Measurements from ENCODE around the gene OSGIN1.

OSGIN1 gene, protein sequence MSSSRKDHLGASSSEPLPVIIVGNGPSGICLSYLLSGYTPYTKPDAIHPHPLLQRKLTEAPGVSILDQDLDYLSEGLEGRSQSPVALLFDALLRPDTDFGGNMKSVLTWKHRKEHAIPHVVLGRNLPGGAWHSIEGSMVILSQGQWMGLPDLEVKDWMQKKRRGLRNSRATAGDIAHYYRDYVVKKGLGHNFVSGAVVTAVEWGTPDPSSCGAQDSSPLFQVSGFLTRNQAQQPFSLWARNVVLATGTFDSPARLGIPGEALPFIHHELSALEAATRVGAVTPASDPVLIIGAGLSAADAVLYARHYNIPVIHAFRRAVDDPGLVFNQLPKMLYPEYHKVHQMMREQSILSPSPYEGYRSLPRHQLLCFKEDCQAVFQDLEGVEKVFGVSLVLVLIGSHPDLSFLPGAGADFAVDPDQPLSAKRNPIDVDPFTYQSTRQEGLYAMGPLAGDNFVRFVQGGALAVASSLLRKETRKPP

DNA sequence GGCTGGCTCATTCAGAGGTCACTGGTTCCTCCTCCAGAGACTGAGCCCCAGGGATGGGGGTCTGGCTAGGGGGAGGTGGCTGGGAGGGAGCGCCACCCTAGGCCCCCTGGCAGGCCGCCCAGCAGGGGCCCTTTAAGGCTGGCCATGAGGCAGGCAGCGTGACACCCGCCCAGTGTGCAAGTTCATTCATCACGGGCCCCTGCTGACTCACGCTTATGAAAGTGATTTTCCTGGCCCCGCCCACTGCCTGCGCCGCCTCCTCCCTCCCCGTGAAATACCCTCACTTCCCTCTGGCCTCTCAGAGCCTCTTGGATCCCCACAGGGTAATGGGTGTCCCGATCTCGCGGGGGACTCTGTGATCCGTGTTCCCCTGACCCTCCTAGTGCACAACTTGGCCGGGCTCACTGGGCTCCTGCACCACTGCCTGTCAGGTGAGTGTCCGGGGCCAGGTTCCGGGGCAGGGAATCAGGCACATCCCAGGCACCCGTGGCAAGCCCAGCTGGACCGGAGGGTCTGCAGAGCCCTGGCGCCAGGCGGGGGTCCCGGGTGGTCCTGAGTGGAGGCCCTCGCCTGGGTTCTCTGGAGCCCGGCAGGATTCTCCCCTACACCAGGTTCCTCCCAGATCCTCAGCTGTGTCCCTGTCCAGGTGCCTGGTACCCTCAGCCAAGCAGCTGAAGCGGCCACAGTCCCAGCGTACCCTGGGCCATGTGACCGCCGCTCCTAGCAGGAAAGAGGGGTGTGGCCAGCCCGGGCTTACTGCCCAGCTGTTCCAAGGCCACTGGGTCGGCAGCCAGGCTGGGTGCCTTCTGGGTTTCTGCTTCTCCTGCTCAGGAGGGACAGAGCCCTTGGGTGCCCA, at the start of gene OSGIN1:
Gene OSGIN1 (plus strand): TSS at position 301 of the 856 bp plus-strand sequence. CDS start 4,432 bp downstream, outside the sequence.
- DNase-seq (ENCODE audit: extremely low spot score, insufficient read length, low read depth) (peak; percentile 71), FAIRE-seq (peak; percentile 5)

DNA sequence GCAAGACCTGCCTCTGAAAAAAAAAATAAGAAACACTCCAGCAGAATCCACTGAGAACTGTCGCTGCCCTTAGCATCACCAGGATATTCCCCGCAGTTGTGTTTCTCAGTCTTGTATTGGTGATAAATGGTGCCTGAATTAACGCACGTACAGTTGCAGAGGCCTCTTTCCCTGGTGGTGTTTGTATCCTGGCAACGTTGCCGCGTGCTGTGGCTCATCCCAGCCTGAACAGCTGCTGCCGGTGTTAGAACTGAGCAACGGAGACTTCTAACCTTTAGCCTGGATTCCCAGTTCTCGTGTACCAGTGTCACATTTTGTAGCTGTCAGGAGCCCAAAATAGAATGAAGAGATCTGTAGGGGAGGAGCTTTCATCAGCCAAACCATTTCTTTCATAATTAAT, 49.3 kb upstream of the OSGIN1 start:
- DNase-seq (ENCODE audit: extremely low spot score, insufficient read length, low read depth) (no peak), FAIRE-seq (no peak)

DNA sequence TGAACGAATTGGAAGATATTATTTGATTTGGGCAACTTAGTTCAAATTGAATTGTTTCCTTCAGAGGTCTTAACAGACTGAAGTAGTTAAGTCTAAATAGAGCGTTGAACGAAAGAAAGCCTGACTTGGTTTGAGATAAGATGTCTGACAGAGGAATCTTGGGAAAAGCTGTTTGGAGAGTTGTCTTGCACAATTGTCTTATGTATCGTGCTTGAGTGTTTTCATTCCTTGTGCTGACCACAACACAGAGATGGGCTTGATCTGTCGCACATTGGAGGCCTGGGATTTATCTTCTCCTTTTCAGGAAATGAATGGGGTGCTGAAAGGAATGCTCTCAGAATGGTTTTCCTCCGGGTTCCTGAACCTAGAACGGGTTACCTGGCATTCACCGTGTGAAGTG, 46.4 kb upstream of the OSGIN1 start:
- FAIRE-seq (no peak), DNase-seq (ENCODE audit: extremely low spot score, insufficient read length, low read depth) (no peak)

DNA sequence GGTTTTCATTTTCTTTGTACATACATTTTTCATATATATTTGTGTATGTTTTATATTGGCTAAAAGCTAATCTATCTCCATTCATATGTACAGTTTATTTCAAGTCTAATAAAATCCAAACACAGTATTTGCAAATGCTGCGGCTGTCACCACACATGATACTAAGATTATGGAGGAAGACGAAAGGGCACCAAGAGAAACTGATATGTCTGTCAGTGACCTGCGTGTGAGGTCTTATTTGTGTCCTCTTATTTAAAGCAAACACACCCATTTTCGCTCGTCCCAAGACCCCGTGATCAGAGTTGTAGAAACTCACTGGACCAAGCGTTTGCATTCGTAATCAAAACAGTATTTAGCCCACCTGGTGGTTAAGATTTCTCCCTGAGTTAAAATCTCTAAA, 45.9 kb upstream of the OSGIN1 start:
- no peak for FAIRE-seq
- no peak for DNase-seq (ENCODE audit: extremely low spot score, insufficient read length, low read depth)

DNA sequence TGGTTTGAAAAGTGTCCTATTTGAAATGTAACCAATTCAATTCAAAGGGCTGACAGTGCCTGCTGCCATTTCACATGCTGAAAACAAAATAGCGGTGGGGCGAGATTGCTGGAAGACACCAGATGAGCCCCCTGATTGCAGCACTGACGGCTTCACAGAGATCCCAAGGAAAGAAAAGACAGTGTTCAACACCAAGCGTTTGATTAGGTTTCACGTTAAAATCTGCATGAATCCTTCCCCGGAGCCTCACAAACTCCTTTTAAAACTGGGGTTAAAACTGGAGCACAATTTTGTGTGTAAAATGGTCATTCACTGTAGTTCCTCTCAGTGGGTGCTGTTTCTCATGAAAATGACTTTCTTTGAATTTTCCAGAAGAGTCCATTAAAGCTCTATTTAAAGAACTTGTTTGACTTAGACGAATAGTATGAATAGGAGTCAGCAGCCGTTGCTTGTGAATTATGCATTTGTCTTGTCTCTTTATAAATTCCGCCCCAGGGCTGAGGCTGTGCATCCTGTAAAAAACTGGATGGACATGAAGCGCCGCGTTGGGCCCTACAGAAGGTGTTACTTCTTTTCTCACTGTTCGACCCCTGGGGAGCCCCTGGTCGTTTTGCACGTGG, 45.3 kb upstream of the OSGIN1 start:
- FAIRE-seq (no peak), DNase-seq (ENCODE audit: extremely low spot score, insufficient read length, low read depth) (no peak)

DNA sequence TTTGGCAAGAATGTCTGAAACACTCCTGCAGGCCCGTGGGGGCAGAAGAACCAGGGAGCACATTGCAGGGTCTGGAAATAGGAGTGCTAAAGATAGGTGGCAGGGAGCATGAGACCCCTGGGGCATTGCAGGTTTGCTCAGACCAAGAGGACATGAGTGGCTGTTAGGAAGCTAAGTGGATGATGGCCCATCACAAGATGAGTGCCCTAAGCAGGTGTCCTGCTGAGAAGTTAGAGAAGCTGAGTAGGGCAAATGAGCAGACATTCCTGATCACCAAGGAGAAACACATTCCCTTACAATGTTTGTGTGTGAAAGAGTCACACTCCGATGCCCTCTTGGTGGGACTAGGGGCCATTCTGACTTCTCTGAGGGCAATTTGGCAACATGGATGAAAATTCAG, 44.2 kb upstream of the OSGIN1 start:
- FAIRE-seq, result no peak

DNA sequence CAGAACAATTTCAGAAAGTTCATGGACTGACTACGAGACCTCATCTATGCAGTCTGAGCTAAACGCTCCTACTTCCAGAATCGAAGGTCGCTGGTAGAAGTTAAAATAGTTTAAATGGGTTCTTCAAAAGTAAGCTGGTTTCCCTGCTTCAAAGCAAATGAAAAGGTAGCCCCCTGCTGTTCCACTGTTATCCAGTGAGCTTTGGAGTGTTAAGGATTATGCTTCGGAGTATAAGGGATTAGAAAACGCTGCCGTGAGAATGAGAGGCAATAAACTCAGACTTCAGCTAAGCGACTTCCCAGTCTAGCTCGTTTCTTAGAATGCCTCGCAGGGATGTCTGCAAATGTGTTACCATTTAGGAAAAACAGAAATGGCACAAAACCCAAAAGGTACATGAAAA, 41.8 kb upstream of the OSGIN1 start:
- no peak for FAIRE-seq
- no peak for DNase-seq (ENCODE audit: extremely low spot score, insufficient read length, low read depth)

More for the DNA sequence above, 44.2 kb upstream of the OSGIN1 start:
- no peak for DNase-seq (ENCODE audit: extremely low spot score, insufficient read length, low read depth)

DNA sequence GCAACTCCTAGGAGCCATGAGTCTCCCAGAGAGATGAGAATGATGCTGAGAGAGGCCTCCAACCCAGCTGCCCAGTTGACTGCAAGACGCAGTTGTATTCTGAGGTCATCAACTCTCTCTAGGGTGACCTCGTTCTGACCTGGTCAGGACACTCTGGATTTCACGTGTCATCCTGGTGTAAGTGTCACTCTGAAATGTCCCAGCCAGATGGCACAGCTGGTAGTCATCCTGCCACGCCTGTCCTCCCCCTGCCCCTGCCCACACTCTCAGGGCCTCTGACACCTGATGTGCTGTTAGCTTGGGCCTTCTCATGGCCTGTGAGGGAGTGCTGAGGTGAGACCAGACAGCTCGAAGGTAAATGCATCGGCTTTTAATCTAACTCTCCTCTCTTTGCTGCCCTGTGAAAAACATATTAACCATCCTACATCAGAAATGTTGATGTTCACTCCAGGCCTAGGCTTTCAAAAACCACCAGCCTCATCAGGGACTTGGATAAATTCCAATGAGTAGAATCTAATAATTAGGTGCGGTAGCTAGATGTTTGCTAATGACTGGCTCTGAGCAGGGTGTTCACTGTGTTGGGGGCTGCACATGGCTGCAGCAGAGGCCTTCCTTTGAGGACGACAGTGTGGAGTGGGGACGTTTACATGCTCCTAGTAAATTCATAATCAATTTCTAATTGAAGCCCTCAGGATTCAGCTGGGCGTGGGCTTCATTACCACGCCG, 40.4 kb upstream of the OSGIN1 start:
- no peak for FAIRE-seq
- DNase-seq (ENCODE audit: extremely low spot score, insufficient read length, low read depth), result no peak

DNA sequence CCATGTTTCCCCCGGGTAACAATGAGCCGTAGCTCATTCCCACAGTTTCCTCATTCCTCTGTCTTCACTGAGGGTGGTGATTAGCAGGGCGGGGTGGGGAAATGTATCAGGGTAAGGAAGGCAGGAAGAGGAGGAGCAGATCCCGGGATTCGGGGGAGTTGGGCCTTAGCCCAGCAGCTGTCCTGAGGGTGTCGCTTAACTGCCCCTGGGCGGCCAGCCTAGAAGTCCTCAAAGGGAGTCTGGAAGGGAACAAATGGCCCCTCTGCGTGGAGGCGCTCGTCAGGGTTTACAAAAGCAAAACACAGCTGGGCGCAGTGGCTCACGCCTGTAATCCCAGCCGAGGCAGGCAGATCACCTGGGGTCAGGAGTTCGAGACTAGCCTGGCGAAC, 39.8 kb upstream of the OSGIN1 start:
- FAIRE-seq, result no peak

DNA sequence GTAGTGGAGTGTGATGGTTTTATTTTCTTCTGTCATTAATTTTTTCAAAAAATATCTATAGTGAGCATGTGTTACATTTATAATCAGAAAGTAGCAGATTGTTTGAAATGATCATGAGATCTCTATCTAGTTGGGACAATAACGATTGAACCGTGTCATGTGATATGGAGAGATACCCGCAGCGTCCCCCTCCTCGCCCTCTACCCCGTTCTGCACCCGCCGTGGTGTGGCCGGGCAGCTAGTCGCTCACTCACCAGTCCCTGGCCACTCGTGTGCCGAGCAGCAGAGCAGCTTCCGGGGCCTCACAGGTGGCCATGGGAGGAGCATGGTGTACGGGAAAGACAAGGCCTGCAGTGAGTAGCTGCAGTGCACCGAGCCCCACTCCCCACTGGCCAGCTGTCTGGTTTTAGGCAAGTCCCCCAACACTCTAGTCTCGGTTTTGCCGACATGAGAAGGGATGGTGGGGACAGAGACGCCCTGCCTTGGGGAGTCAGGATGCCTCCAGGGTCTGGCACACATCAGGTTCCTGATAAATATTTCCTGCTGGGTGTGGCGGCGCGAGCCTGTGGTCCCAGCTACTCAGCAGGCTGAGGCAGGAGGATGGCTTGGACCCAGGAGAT, 38.8 kb upstream of the OSGIN1 start:
- no peak for DNase-seq (ENCODE audit: extremely low spot score, insufficient read length, low read depth)
- FAIRE-seq, result no peak

More for the DNA sequence above, 39.8 kb upstream of the OSGIN1 start:
- no peak for DNase-seq (ENCODE audit: extremely low spot score, insufficient read length, low read depth)

DNA sequence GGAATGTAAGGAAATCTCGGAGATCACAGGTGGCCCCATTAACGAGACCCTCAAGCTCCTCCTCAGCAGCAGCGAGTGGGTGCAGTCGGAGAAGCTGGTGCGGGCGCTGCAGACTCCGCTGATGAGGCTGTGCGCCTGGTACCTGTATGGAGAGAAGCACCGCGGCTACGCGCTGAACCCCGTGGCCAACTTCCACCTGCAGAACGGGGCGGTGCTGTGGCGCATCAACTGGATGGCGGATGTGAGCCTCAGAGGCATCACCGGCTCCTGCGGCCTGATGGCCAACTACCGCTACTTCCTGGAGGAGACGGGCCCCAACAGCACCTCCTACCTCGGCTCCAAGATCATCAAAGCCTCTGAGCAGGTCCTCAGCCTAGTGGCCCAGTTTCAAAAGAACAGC, 38.0 kb upstream of the OSGIN1 start:
- DNase-seq (ENCODE audit: extremely low spot score, insufficient read length, low read depth) (no peak), FAIRE-seq (no peak)

DNA sequence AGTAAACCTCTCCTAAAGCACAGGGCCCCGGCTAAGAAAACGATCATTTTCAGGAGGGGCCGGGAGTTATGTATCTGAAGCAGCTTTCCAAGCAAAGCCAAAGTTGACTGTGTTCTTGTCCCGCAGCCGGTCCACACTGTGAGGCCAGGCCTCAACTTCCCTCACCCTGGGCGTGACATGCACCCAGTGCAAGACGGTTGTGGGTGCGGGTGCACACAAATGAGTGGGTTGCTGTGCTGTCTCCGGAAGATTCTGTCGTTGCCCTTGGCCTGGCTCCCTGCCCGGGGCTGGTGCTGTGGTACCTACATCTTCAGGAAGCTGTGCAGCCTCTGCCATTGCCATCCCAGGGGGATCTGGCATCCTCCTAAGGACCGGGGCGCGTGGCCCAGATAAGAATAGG, 37.5 kb upstream of the OSGIN1 start:
- FAIRE-seq, result no peak
- no peak for DNase-seq (ENCODE audit: extremely low spot score, insufficient read length, low read depth)

DNA sequence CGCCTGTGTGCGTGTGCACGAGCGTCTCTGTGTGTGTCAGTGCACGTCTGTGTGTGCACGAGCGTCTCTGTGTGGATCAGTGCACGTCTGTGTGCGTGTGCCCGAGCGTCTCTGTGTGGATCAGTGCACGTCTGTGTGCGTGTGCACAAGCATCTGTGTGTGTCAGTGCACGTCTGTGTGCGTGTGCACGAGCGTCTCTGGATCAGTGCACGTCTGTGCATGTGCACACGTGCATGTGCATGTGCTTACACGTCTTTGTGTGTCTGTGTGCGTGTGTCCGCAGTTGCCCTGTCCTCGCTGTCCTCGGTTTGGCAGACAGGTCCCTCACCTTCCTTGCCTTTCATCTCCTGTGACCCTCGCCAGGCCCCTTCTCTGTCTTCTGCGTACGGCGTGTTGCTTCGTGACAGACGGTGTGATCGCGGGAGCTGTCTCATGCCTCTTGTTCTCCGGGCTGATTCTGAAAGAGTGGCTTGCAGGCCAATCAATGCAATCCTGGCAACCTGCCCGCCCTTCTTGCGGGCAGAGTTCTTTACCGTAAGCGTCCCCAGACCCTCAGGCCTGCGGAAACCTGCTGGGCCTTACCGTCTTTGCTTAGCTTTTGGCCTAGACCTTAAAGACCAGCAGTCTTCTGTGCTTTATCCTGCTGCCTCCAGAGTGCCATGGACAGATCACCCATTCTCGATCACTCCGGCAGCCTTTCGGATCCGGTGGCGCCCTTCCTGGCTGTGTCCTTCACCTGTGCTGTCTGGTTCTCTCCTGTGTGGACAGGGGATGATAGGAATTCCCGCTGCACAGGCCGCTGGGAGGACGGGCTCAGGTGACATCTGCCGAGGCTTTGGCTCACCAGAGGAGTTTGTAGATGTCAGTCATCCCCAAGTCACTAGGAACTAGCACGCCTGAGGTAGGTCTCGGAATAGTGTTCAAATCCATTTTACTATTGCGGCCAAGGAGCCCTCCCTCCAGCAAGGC, 35.6 kb upstream of the OSGIN1 start:
- FAIRE-seq, result no peak
- no peak for DNase-seq (ENCODE audit: extremely low spot score, insufficient read length, low read depth)

DNA sequence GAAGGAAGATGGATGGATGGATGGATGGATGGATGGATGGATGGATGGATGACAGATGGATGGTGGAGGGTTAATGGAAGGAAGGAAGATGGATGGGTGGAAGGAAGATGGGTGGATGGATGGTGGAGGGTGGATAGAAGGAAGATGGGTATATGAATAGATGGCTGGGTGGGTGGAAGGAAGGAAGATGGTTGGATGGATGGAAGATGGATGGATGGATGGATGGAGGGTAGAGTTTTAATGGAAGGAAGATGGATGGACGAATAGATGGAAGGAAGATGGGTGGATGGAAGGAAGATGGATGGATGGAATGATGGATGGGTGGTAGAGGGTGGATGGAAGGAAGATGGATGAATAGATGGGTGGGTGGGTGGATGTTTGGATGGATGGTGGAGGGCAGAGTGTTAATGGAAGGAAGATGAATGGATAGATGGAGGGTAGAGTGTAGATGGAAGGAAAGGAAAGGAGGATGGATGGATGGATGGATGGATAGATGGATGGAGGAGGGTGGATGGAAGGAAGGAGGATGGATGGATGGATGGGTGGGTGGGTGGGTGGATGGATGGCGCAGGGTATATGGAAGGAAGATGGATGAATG, 32.0 kb upstream of the OSGIN1 start:
- no peak for FAIRE-seq

DNA sequence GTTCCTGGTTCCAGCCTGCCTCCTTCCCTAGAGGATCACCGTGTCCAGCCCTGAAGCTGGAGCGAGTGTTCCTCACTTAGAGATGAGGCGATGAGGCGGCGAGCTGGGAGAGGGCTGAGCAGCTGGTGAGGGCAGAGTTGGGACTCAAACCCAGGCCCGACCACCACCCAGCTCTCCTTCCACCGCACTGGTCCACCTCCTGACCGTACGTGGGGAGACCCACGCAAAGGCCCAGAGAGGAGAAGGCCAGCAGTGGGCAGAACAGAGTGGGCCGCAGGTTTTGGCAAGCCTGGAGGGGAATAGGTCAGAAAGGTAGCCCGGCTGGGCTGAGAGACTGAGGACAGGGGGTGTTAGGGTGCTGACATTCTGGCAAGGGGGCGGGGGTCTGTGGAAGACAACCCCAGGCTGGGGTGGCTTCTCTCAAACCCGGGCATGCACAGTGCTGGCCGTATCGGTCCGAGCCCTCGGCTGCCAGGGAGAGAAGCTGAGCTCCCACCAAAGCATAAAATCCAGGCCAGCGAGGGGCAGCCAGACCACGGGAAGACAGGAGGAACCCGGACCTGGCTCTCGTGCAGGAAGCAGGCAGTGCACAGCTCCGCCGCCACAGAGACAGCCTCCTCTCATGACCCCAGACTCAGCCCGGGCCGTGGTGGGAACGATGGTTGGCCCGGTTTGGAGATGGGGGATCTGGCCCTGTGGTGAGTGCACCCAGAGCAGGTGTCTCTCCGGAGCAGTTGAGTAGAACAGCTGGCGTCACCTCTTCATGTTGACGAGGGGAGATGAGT, 29.3 kb upstream of the OSGIN1 start:
- no peak for FAIRE-seq
- DNase-seq (ENCODE audit: extremely low spot score, insufficient read length, low read depth), result no peak

More for the DNA sequence above, 32.0 kb upstream of the OSGIN1 start:
- no peak for DNase-seq (ENCODE audit: extremely low spot score, insufficient read length, low read depth)

DNA sequence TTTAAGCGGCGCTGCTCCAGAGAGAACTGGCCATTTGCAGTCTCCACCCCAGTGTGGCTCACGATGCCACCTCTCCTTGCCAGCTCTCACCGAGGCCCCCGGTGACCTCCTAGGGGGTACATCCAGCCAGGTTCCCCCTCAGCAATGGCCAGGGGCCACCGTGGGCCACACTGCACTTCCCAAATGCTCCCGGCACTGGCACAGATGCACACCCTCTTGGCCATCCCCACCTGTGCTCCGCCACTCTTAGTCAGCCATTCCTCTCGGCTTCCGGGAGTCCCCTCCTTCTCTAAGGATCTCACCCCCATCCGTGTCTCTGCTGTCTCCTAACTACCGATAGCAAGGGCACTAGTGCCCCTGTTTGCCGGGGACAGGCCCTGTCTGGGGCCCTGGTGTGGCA, 28.4 kb upstream of the OSGIN1 start:
- DNase-seq (ENCODE audit: extremely low spot score, insufficient read length, low read depth) (no peak), FAIRE-seq (no peak)
